NT2/D1 (cell line): ENCODE results near the gene EPS15.
"Not testable (repeated sequence)": the region's sequence is repeated elsewhere in the genome, so short reads cannot be mapped to it uniquely, and the experiment has no call there.

Source experiments
- DNase-seq: peaks from one replicate; pipeline ENCODE4 v3.0.0-alpha.2; 2011; ENCODE audit warnings: low read depth, low spot score
- H3K27me3 ChIP-seq: 2 replicates; pipeline ENCODE4 v1.6.0; 2011; ENCODE audit warnings: mild to moderate bottlenecking; ENCODE audit not compliant: insufficient read length, insufficient read depth
- H3K36me3 ChIP-seq: 2 replicates; pipeline ENCODE4 v1.6.1; 2011; ENCODE audit warnings: mild to moderate bottlenecking, low read length, mixed read lengths; ENCODE audit not compliant: insufficient read depth, insufficient read length
- H3K4me1 ChIP-seq: 2 replicates; pipeline ENCODE4 v1.5.1; 2011; ENCODE audit not compliant: insufficient read depth, insufficient read length
- H3K4me3 ChIP-seq: 2 replicates; pipeline ENCODE4 v1.5.1; 2011; ENCODE audit warnings: low read depth; ENCODE audit not compliant: insufficient read length
- H3K9ac ChIP-seq: 2 replicates; pipeline ENCODE4 v1.6.0; 2011; ENCODE audit warnings: low read depth; ENCODE audit not compliant: insufficient read length
- H3K9me3 ChIP-seq: 2 replicates; pipeline ENCODE4 v1.5.1; 2011; ENCODE audit warnings: mild to moderate bottlenecking, low read length; ENCODE audit not compliant: insufficient read depth
- SUZ12 ChIP-seq: IDR thresholded peaks from 2 replicates; pipeline ENCODE4 v1.6.1; 2011; ENCODE audit not compliant: insufficient read length, insufficient read depth; ENCODE audit errors: extremely low read depth
- YY1 ChIP-seq: IDR thresholded peaks from 2 replicates; pipeline ENCODE4 v1.6.1; 2011; ENCODE audit not compliant: insufficient read length, insufficient read depth
- ZNF274 ChIP-seq: IDR thresholded peaks from 2 replicates; pipeline ENCODE4 v1.6.1; 2011; ENCODE audit warnings: mild to moderate bottlenecking, low read depth, low read length

EPS15 gene

DNA sequence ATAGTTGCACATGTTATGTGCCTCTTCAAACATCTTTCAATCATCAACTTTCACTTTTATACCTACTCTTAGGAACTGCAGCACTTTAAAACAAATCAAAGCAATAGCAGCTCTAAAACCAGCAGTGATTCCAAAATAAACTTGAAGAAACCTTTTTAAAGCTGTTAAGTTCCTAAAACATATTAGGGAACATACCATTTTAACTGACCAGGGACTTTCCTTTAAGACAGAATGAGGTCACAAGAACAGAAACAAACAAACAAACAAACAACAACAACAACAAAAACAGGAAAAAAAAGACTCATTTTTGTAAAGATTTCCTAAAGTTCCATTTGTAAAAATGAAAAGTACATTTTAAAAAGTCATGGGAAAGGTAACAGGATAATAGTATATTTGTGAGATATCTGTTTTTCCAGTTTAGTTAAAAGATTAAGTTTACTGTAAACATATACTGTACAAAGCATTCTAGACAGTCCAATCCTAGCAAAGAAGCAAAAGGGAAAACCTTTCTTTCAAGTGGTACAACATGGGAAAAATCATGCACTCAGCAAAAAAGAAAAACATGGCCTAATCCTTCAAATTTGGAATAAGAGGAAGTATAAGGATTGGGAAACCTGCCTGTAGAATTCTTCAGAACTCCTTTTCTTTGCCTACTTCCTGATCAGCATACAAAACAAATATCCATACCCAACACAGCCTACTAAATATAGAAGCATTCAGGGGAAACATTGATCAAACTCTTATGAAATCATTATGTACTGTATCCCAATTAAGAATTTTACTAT lies 45.5 kb downstream of the EPS15 start:
- TF ChIP-seq SUZ12 (no peak), YY1 (no peak), ZNF274 (no peak)
- H3K9ac ChIP-seq = no peak overlapping the region
- H3K9me3 ChIP-seq = no peaks in the 10 kb centered on the region
- no peak overlapping the region for H3K4me3 ChIP-seq
- no peaks in the 10 kb centered on the region for H3K4me1 ChIP-seq
- H3K36me3 ChIP-seq = peaks cover 30% of the 10 kb centered on the region
- no peaks in the 10 kb centered on the region for H3K27me3 ChIP-seq
- DNase-seq = no peak

DNA sequence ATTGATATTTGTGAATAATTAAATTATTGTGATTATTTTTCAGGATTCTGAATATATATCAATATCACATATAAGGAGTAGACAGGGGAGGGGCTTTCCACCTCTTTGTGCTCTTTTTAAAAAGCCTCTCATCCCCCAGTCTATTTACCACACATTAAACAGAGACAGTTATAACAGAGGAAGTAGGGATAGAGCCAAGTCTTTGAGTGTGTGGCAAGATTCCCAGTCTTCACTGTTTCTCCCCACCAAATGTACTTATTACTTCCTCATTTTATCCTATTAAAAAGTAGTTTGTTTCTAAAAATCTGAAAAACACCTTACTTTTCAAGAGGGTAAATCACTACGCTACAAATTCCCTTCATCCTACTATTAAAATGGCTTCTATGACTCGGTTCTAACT lies 46.7 kb downstream of the EPS15 start:
- TF ChIP-seq ZNF274 (no peak), SUZ12 (no peak), YY1 (no peak)
- Histone ChIP-seq H3K36me3 (peaks cover 37% of the 10 kb centered on the region), H3K4me3 (no peak overlapping the region), H3K27me3 (no peaks in the 10 kb centered on the region), H3K9ac (no peak overlapping the region), H3K9me3 (no peaks in the 10 kb centered on the region), H3K4me1 (no peaks in the 10 kb centered on the region)
- no peak for DNase-seq

DNA sequence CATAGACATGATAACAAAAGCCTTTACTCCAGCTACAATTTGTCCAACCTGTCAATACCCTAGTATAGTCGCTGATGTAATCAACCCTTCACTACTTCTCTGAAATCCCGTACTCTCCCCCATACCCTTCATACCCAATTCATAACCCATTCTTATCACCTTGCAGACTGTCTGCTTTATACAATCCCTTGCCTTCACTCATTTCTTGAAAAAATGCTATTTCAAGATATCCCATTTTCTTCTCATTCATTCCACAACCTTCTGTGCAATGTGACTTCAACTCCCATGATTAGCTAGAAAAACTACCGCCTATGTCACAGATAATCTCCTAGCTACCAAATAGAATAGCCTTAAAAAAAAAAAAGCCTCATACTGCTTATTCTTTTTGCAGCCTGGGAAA lies 49.5 kb downstream of the EPS15 start:
- Histone ChIP-seq H3K4me3 (no peak overlapping the region), H3K9me3 (no peaks in the 10 kb centered on the region), H3K36me3 (peaks cover 45% of the 10 kb centered on the region), H3K4me1 (no peaks in the 10 kb centered on the region), H3K9ac (no peak overlapping the region), H3K27me3 (no peaks in the 10 kb centered on the region)
- DNase-seq = no peak
- TF ChIP-seq ZNF274 = no peak
- no peak for TF ChIP-seq SUZ12
- TF ChIP-seq YY1 = no peak

DNA sequence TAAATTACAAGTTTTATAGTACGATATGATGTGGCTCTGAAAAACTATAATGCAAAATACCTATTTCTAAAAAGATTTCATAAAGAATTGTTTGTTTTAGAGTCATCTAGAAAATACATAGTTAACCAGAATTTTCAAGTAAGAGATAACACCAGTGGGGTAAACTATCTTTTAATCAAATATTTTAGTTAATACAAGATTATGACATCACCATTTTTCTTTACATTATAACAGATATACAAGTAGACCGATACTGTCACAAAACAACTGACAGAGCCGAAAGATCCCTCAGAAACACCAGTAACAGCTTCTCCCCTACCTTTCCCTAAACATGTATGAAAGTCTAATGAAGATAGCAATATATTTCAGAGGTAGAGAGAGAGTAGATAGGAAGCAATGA lies 54.2 kb downstream of the EPS15 start:
- H3K36me3 ChIP-seq = peaks cover 44% of the 10 kb centered on the region
- H3K9me3 ChIP-seq = no peaks in the 10 kb centered on the region
- TF ChIP-seq YY1 (no peak), SUZ12 (no peak), ZNF274 (no peak)
- no peak overlapping the region for H3K9ac ChIP-seq
- H3K27me3 ChIP-seq = no peaks in the 10 kb centered on the region
- H3K4me3 ChIP-seq = no peak overlapping the region
- no peak for DNase-seq
- H3K4me1 ChIP-seq = no peaks in the 10 kb centered on the region

DNA sequence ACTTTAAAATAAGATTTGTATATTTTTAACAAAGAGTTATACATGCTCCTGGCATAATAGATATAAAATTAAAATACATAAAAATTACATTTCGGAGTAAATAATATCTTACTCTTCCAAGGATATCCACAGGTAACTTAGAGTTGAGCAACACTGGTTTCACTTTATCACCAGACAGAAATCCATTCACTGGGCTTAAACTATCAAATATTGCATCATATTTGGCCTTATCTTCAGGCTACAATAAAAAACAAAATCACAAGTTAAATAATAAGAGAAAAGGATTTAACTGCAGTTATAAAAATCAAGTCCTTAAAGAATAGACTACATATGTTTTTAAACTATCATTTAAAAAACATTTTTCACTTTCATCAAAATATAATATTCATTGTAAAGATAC lies 55.5 kb downstream of the EPS15 start:
- no peak overlapping the region for H3K9ac ChIP-seq
- H3K27me3 ChIP-seq = no peaks in the 10 kb centered on the region
- H3K4me3 ChIP-seq = no peak overlapping the region
- H3K36me3 ChIP-seq = peaks cover 45% of the 10 kb centered on the region
- TF ChIP-seq YY1 = no peak
- TF ChIP-seq SUZ12 = no peak
- no peak for TF ChIP-seq ZNF274
- H3K4me1 ChIP-seq = no peaks in the 10 kb centered on the region
- no peak for DNase-seq
- no peaks in the 10 kb centered on the region for H3K9me3 ChIP-seq

DNA sequence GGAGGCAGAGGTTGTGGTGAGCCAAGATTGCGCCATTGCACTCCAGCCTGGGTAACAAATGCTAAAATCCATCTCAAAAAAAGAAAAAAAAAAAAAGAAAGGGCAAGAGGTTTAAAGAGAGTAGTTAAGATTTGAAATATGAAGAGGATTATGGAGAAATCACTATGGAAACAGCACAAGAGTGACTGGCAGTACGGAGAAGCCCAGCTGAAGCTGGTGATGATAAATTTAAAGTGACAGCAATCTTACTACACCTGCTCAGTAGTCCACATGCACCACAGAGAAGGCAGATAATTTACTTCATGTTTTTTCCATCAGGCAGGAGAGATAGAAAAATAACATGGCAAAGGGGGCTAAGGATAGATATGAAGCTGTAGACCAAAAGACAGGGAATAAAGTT lies 56.8 kb downstream of the EPS15 start:
- H3K36me3 ChIP-seq = peaks cover 43% of the 10 kb centered on the region
- H3K9me3 ChIP-seq, DNase-seq, H3K4me1 ChIP-seq, H3K4me3 ChIP-seq, H3K27me3 ChIP-seq, H3K9ac ChIP-seq: not testable (repeated sequence)

DNA sequence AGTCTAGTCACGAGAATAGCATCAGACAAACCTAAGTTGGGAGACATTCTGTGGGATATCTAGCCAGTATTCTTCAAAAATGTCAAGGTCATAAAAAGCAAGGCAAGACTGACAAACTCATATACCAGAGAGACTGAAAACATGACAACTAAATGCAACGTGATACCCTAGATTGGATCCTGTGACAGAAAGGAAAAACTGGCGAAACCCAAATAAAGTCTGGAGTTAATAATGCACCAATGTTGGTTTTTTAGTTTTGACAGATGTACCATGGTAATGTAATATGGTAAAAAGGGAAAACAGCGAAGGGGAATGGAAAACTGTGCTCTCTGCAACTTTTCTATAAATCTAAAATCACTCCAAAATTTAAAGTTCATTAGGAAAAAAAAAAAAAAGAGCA lies 64.5 kb downstream of the EPS15 start:
- no peak for DNase-seq
- Histone ChIP-seq H3K4me1 (no peaks in the 10 kb centered on the region), H3K9ac (no peak overlapping the region), H3K36me3 (peaks cover 18% of the 10 kb centered on the region), H3K27me3 (no peaks in the 10 kb centered on the region), H3K4me3 (no peak overlapping the region), H3K9me3 (no peaks in the 10 kb centered on the region)
- TF ChIP-seq ZNF274 (no peak), SUZ12 (no peak), YY1 (no peak)
